HepG2 (cell line): Measurements from ENCODE around the gene TRPV2. TPM values are rescaled to one million over a fixed set of nuclear protein-coding genes. Genes with fewer than 3 reads are reported as not detected.

Source experiments
- ATAC-seq: fragments of 200-7000 bp; cut with Tn5 transposase; 3 replicates; pipeline ENCODE4 v1.9.1; 2020; ENCODE audit warnings: mild to moderate bottlenecking, moderate library complexity
- BruUV-seq: library from RNA; stranded (reverse); fragments of 400-500 nt; replicated peaks from 2 replicates; lab custom pipeline; 2021; lab: Mats Ljungman, UMichigan
- CTCF ChIA-PET: fragments of 300-600 bp; formaldehyde crosslinking; extraction: SDS; loops from one replicate; lab custom pipeline; 2021; ENCODE audit warnings: low total read pairs, inconsistent platforms, low intra/inter-chr PET ratio; lab: Yijun Ruan, JAX
- POLR2A ChIA-PET: fragments of 350-600 bp; sonication (Branson Sonifier 250); formaldehyde crosslinking; loops from one replicate; lab custom pipeline; 2020; ENCODE audit warnings: antibody characterized with exemption, inconsistent platforms; lab: Yijun Ruan, JAX
- DNase-seq: peaks from one replicate; pipeline ENCODE4 v3.0.0-alpha.2; 2015; ENCODE audit warnings: low spot score
- FAIRE-seq: peaks from 3 replicates; lab custom pipeline; 2011; peaks lifted over from hg19 to GRCh38; lab: Jason Lieb, UNC
- H2AFZ ChIP-seq: one replicate; pipeline ENCODE4 v1.6.1; 2011; ENCODE audit warnings: low read length, inconsistent platforms
- H3K27ac ChIP-seq: fragments of 300-600 bp; 3 replicates; pipeline ENCODE4 v1.8.0; 2011; ENCODE audit warnings: mixed run types, mild to moderate bottlenecking, mixed read lengths, low read length, inconsistent platforms; ENCODE audit not compliant: insufficient read depth; ENCODE audit errors: extremely low read length
- H3K27me3 ChIP-seq, 2 experiments: fragments of 200-600 bp in 1 of 2; 2 replicates in 1 of 2; 3 replicates in 1 of 2; pipeline versions ENCODE4 v1.6.0 to v1.8.0; 2011; ENCODE audit warnings: low read length in 2 of 2, mild to moderate bottlenecking in 2 of 2, moderate library complexity in 2 of 2, inconsistent platforms in 1 of 2; ENCODE audit not compliant: insufficient read depth in 2 of 2, control insufficient read depth in 1 of 2
- H3K36me3 ChIP-seq, 2 experiments: fragments of 200-600 bp in 1 of 2; replicated peaks in 1 of 2; 2 replicates in 1 of 2; 3 replicates in 1 of 2; pipeline versions ENCODE4 v1.5.1 to v1.8.0; 2011; ENCODE audit warnings: low read length in 2 of 2, inconsistent platforms in 1 of 2; ENCODE audit not compliant: insufficient read depth in 2 of 2, control insufficient read depth in 1 of 2
- H3K4me1 ChIP-seq: 2 replicates; pipeline ENCODE4 v1.5.1; 2012; ENCODE audit warnings: low read length, inconsistent platforms; ENCODE audit not compliant: insufficient read depth
- H3K4me2 ChIP-seq: 2 replicates; pipeline ENCODE4 v1.6.0; 2011; ENCODE audit warnings: low read depth, low read length, inconsistent platforms
- H3K4me3 ChIP-seq, 3 experiments: fragments of 200-600 bp in 1 of 3; sonication (generic), shearing (Covaris generic) in 1 of 3; replicated peaks in 1 of 3; 2 replicates each; pipeline ENCODE4 v1.5.1; 2011 to 2016; ENCODE audit warnings: low read length in 3 of 3, inconsistent platforms in 2 of 3, low read depth in 2 of 3, mild to moderate bottlenecking in 2 of 3, control low read depth in 1 of 3, mixed read lengths in 1 of 3; ENCODE audit not compliant: insufficient read depth in 1 of 3
- H3K79me2 ChIP-seq: one replicate; pipeline ENCODE4 v1.6.1; 2011; ENCODE audit warnings: low read length, inconsistent platforms; ENCODE audit not compliant: insufficient read depth
- H3K9ac ChIP-seq: 2 replicates; pipeline ENCODE4 v1.6.0; 2011; ENCODE audit warnings: mild to moderate bottlenecking, low read depth, low read length, inconsistent platforms; ENCODE audit not compliant: insufficient read depth
- H3K9me3 ChIP-seq: 2 replicates; pipeline ENCODE4 v1.5.1; 2012; ENCODE audit warnings: mild to moderate bottlenecking, low read length
- H4K20me1 ChIP-seq: 2 replicates; pipeline ENCODE4 v1.6.0; 2011; ENCODE audit warnings: inconsistent platforms, mild to moderate bottlenecking, low read length, moderate library complexity; ENCODE audit not compliant: insufficient read depth
- ATF7 ChIP-seq, 2 experiments: fragments of 450-650 bp in 1 of 2; sonication (generic) in 1 of 2; formaldehyde crosslinking in 1 of 2; IDR thresholded peaks; 2 replicates each; pipeline versions ENCODE4 v1.4.0 to v1.6.1; 2016 to 2020; ENCODE audit warnings: antibody characterized with exemption in 1 of 2, mild to moderate bottlenecking in 1 of 2, missing genetic modification reagents in 1 of 2
- CREB1 ChIP-seq, 2 experiments: fragments of 450-650 bp in 1 of 2; IDR thresholded peaks; 2 replicates each; pipeline ENCODE4 v1.6.1; 2016 to 2017; ENCODE audit warnings: control low read depth in 1 of 2, mild to moderate bottlenecking in 1 of 2, missing compliant biosample characterization in 1 of 2, missing genetic modification characterization in 1 of 2
- IKZF1 ChIP-seq: fragments of 450-650 bp; IDR thresholded peaks from 2 replicates; pipeline ENCODE4 v1.7.1; 2016
- KLF13 ChIP-seq: sonication (generic); formaldehyde crosslinking; IDR thresholded peaks from 2 replicates; pipeline ENCODE4 v1.4.0; 2020; ENCODE audit warnings: mild to moderate bottlenecking, missing genetic modification reagents
- ZNF124 ChIP-seq: sonication (generic); formaldehyde crosslinking; IDR thresholded peaks from 2 replicates; pipeline ENCODE4 v1.4.0; 2020; ENCODE audit warnings: missing genetic modification reagents
- ZNF263 ChIP-seq: sonication (generic); formaldehyde crosslinking; IDR thresholded peaks from 2 replicates; pipeline ENCODE4 v1.4.0; 2020; ENCODE audit warnings: missing genetic modification reagents
- WGBS: methylation state at CpG from one replicate; pipeline ENCODE4 v1.1.6; 2017; ENCODE audit warnings: low lambda C conversion rate; 5-methylcytosine and 5-hydroxymethylcytosine counted together
- in situ Hi-C: cut with HindIII; loops from 2 replicates; pipeline ENCODE4 v1.10.0; 2017; ENCODE audit warnings: low pct_unique_long_range_greater_than_20kb; ENCODE audit not compliant: extremely low pct_ligation_motif_present
- intact Hi-C: fragments of 100-400 bp; cut with micrococcal nuclease; formaldehyde crosslinking; loops from one replicate; pipeline ENCODE4 v1.10.0; 2022; ENCODE audit not compliant: unreplicated experiment
- polyA plus RNA-seq, 8 experiments: library from polyadenylated mRNA; depleted of rRNA in 3 of 8; stranded (reverse) in 7 of 8; unstranded in 1 of 8; fragments of >200 nt; fragmentation: Illumina TruSeq in 4 of 8; extraction: Trizol in 4 of 8; gene quantifications; 2 replicates each; pipeline versions ENCODE4 v1.2.1 to v1.2.3, GENCODE V29; 2011 to 2016; ENCODE audit warnings: low read depth in 4 of 8, missing spikeins in 1 of 8, mixed read lengths in 1 of 8; ENCODE audit not compliant: insufficient read depth in 1 of 8
- total RNA-seq, 5 experiments: library from RNA; depleted of rRNA; stranded (reverse); fragments of >200 nt; fragmentation: Illumina TruSeq; extraction: Trizol; gene quantifications; 2 replicates each; pipeline ENCODE4 v1.2.3, GENCODE V29; 2016; ENCODE audit warnings: low read depth in 1 of 5

The TRPV2 gene
- total and polyA plus RNA-seq, 2 of the 13 experiments (the other 11 are each of a cell fraction or from before 2014, with no cell fraction given): 13.6 to 21.3 TPM

DNA sequence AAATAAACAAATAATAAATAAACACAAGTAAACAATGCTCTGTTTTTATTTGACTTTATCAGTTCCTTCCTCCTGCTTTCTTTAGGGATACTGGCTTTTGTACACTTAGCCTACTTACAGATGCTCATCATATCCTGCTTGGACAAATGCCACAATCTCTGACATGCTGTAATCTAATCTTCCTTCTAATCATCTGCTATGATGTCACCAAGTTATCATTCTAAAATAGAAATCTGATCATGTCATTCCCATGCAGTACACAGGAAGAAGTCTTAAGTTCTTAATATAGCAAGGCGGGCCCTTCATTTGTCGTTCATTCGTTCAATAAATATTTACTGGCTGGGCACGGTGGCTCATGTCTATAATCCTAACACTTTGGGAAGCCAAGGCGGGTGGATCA is 43.6 kb upstream of the TRPV2 start:
- H3K4me2 ChIP-seq: no peak overlapping the region
- peaks cover 8% of the 10 kb centered on the region; the same call in 1 of the 2 replicates for H3K4me1 ChIP-seq
- no TSS peak for BruUV-seq
- in situ Hi-C loops: no loop called here
- H3K9ac ChIP-seq: no peak overlapping the region
- H3K27ac ChIP-seq: no peak overlapping the region
- H3K36me3 ChIP-seq: no peaks in the 10 kb centered on the region
- ChIA-PET CTCF (no interaction called here), POLR2A (interaction anchor here (0.8 kb wide), 1 partner anchor 9 kb away, joined by 4 read pairs; the partner anchor contains the start of gene UBB)
- no peaks in the 10 kb centered on the region for H3K27me3 ChIP-seq
- H3K4me3 ChIP-seq: no peak overlapping the region
- no peaks in the 10 kb centered on the region for H3K79me2 ChIP-seq
- H4K20me1 ChIP-seq: no peaks in the 10 kb centered on the region
- DNase-seq (no peak), FAIRE-seq (no peak), ATAC-seq (no peak)
- no peaks in the 10 kb centered on the region for H3K9me3 ChIP-seq
- WGBS: 80% methylated on average over 5 of the region's 5 CpGs
- TF ChIP-seq ZNF124: no peak
- 0 out of 2 replicates have a peak, but pooled peaks have one; percentile 34 for TF ChIP-seq ATF7 (IDR thresholded peaks at IDR 0.05)
- no peak for TF ChIP-seq ATF7 (CRISPR knock-in tag; IDR thresholded peaks at IDR 0.05)
- 0 out of 2 replicates have a peak, but pooled peaks have one; percentile 39 for TF ChIP-seq CREB1 (IDR thresholded peaks at IDR 0.05)
- TF ChIP-seq CREB1 (CRISPR knock-in tag; IDR thresholded peaks at IDR 0.05): no peak
- intact Hi-C loops: no loop called here
- no peak overlapping the region for H2AFZ ChIP-seq

DNA sequence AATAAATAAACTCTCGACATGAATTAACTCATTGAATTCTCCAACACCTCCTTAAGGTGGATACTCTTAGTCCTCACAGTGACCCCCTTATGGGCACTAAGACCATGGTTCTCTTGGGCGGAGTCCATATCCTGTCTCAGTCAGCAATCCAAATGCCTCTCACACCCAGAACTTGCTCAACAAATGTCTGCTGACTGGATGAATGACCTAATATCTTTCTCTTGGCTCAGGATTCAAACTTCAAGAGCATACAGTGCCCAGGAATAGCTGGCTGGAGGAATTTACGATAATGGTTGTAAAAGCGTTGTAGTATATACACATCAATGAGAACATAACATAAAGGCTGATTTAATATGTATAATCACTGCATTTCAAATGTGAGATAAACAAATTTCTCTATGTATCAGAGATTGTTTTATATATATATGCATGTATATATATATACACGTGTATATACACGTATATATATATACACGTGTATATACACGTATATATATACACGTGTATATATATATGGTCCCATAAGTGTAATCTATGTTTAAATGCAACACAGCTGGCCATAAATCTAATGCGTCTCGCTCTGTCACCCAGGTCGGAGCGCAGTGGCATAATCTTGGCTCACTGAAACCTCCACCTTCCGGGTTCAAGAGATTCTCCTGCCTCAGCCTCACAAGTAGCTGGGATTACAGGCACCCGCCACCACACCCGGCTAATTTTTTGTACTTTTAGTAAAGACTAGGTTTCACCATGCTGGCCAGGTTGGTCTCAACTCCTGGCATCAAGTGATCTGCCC is 41.0 kb upstream of the TRPV2 start:
- Histone ChIP-seq H3K4me1 (peaks cover 27% of the 10 kb centered on the region), H2AFZ (no peak overlapping the region), H3K27ac (no peak overlapping the region), H3K9ac (no peak overlapping the region), H3K27me3 (no peaks in the 10 kb centered on the region), H4K20me1 (no peaks in the 10 kb centered on the region), H3K36me3 (no peaks in the 10 kb centered on the region), H3K4me2 (no peak overlapping the region), H3K79me2 (no peaks in the 10 kb centered on the region), H3K4me3 (no peak overlapping the region), H3K9me3 (no peaks in the 10 kb centered on the region)
- WGBS: 86% methylated on average over 16 of the region's 16 CpGs
- CTCF ChIA-PET: no interaction called here
- in situ Hi-C loops (no loop called here), intact Hi-C loops (no loop called here)
- POLR2A ChIA-PET: interaction anchor here (1.7 kb wide), 1 partner anchor 64 kb away, joined by 4 read pairs; no protein-coding TSS in a partner anchor
- FAIRE-seq: no peak
- no peak for TF ChIP-seq KLF13 (CRISPR knock-in tag)
- no peak for TF ChIP-seq ZNF263 (CRISPR knock-in tag)
- no peak for TF ChIP-seq IKZF1
- DNase-seq: no peak
- BruUV-seq: no TSS peak
- no peak for ATAC-seq
